GM06990 (cell line): ENCODE data around the gene TNRC6C.
"Not testable (repeated sequence)": the region's sequence is repeated elsewhere in the genome, so short reads cannot be mapped to it uniquely, and the experiment has no call there.

ENCODE experiments used
- DNase-seq: peaks from one replicate; pipeline ENCODE4 v3.0.0-alpha.2; 2011; ENCODE audit not compliant: insufficient read length; ENCODE audit errors: extremely low read depth
- H3K27me3 ChIP-seq: replicated peaks from 2 replicates; pipeline ENCODE4 v1.6.0; 2011; ENCODE audit warnings: low read length; ENCODE audit not compliant: control insufficient read depth, insufficient read depth
- H3K36me3 ChIP-seq: 2 replicates; pipeline ENCODE4 v1.5.1; 2011; ENCODE audit warnings: low read length; ENCODE audit not compliant: control insufficient read depth, insufficient read depth
- H3K4me3 ChIP-seq: replicated peaks from 2 replicates; pipeline ENCODE4 v1.5.1; 2011; ENCODE audit warnings: low read depth, mild to moderate bottlenecking, control low read depth, low read length
- TF ChIP-seq, protein P1 (sequence below): IDR thresholded peaks from 2 replicates; pipeline ENCODE4 v1.5.1; 2011; ENCODE audit warnings: low read length, control low read depth, mild to moderate bottlenecking, inconsistent platforms; ENCODE audit not compliant: insufficient read depth, poor library complexity, severe bottlenecking

The TNRC6C gene

DNA sequence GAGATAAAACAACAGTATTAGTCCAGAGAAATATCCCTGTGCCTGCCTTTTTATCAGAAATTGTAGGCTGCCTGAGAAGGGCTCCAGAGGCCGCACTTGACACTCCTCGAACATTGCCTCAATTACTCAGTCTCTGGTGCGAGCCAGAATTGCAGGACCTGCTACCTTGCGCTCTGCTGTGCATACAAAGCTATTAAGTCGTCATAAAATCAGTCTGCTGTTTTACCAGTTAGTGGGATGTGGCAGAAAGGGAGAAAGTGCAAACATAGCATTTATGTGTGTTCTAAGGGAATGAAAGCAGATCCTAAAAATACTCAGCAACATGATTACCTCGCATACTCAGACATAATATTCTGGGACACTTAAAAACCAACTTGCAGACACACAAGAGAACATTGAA lies 99.5 kb downstream of the TNRC6C start:
- DNase-seq = no peak
- Histone ChIP-seq H3K4me3 (no peak overlapping the region), H3K36me3 (no peaks in the 10 kb centered on the region), H3K27me3 (no peaks in the 10 kb centered on the region)
- TF ChIP-seq, protein P1, sequence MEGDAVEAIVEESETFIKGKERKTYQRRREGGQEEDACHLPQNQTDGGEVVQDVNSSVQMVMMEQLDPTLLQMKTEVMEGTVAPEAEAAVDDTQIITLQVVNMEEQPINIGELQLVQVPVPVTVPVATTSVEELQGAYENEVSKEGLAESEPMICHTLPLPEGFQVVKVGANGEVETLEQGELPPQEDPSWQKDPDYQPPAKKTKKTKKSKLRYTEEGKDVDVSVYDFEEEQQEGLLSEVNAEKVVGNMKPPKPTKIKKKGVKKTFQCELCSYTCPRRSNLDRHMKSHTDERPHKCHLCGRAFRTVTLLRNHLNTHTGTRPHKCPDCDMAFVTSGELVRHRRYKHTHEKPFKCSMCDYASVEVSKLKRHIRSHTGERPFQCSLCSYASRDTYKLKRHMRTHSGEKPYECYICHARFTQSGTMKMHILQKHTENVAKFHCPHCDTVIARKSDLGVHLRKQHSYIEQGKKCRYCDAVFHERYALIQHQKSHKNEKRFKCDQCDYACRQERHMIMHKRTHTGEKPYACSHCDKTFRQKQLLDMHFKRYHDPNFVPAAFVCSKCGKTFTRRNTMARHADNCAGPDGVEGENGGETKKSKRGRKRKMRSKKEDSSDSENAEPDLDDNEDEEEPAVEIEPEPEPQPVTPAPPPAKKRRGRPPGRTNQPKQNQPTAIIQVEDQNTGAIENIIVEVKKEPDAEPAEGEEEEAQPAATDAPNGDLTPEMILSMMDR = no peak

DNA sequence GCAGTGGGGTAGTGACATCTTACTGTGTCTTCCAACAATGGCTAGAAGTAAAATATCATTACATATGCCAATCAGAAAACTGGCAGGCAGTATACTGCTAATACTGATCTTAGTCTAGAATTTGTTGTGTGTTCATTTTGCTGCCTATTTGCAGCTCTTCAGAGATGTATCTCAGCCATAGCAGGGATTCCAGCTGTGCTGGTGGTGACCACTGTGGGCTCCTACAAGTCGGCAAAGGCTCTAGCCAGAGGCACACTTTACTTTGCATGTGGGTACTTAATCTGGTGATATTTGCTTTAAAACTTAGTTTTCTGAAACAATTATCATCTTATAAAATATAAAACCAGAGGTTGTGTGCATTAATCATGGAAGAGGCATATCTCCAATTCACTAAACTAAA lies 100.1 kb downstream of the TNRC6C start:
- H3K4me3 ChIP-seq = no peak overlapping the region
- no peaks in the 10 kb centered on the region for H3K36me3 ChIP-seq
- TF ChIP-seq, protein P1 = no peak
- DNase-seq = no peak
- no peaks in the 10 kb centered on the region for H3K27me3 ChIP-seq

DNA sequence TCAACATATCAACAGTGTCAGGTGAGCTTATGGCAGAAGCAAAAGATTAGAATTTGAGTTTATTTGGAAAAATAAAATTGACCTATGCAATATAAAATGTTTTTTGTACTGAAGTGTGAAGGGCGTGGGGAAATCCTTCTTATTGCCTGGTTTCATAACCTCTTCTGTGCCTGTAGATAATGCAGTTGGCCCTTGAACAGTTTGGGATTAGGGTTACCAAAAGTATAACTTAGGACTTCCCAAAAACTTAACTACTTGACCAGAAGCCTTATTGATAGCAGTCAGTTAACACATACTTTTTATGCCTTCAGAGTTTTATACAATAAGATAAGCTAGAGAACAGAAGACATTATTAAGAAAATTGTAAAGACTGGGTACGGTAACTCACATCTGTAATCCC lies 104.1 kb downstream of the TNRC6C start:
- H3K27me3 ChIP-seq = no peaks in the 10 kb centered on the region
- H3K36me3 ChIP-seq = no peaks in the 10 kb centered on the region
- TF ChIP-seq, protein P1 = no peak
- DNase-seq = no peak
- H3K4me3 ChIP-seq = no peak overlapping the region

DNA sequence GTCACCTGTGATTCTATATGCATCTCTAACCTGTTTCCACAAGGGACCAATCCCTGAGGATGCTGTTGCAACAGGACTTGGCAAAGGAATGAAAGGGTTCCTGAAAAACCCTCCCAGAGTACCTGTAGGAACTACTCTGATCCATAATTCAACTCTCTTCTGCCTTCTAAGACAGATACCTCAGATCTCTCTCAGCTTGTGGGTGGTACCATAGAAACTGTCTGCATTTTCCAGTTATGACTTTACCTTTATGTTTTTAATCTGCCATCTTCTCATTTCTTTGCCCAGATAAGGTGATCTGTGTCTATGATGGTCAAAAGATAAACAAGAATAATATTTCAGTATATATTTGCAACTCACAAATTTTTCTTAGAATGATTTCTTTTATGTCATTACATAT lies 105.0 kb downstream of the TNRC6C start:
- TF ChIP-seq, protein P1 = no peak
- H3K36me3 ChIP-seq = no peaks in the 10 kb centered on the region
- DNase-seq = no peak
- H3K4me3 ChIP-seq = no peak overlapping the region
- H3K27me3 ChIP-seq = no peaks in the 10 kb centered on the region

DNA sequence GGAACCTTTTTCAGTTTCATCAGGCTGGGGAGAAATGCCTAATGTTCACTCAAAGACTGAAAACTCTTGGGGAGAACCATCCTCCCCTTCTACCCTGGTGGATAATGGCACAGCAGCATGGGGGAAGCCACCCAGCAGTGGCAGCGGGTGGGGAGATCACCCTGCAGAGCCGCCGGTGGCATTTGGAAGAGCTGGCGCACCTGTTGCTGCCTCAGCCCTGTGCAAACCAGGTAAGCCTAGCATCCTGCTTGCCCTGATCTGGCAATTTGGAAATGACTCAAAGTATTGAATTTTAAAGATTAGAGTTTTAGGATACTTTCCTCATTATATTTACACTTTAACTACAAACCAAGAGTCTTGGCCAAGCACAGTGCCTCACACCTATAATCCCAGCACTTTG lies 106.2 kb downstream of the TNRC6C start:
- TF ChIP-seq, protein P1 = no peak
- Histone ChIP-seq H3K4me3 (no peak overlapping the region), H3K36me3 (no peaks in the 10 kb centered on the region), H3K27me3 (no peaks in the 10 kb centered on the region)
- DNase-seq = no peak

DNA sequence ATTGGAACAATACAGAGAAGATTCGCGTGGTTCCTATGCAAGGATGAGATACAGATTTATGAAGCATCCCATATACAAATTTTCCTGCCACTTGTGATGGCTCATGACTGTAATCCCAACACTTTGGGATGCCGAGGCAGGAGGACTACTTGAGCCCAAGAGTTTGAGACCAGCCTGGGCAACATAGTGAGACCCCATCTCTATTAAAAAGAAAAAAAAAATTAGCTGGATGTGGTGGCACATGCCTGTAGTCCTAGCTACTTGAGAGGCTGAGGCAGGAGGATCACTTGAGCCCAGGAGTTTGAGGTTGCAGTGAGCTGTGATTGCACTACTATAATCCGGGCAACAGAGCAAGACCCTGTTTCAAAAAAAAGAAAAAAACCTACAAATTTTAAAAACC lies 108.5 kb downstream of the TNRC6C start:
- H3K27me3 ChIP-seq, DNase-seq, H3K36me3 ChIP-seq, H3K4me3 ChIP-seq: not testable (repeated sequence)

DNA sequence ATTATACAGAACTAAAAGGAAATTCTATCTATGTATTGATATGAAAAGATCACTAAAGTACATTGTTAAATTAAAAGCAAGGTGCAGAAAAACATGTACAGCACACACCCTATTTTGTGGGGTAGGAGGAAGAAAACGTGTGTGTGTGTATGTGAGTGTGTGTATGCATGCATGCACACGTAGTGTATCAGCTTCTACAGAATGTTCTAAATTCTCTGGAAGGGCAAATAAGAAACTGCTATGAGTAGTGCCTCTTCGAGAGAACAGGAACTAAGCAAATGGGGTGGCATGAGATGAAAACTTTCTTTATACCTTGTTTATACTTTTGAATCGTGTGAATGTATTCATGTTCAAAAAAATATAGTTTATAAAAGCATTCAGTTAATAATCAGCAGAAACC lies 111.2 kb downstream of the TNRC6C start:
- TF ChIP-seq, protein P1 = no peak
- DNase-seq = no peak
- H3K4me3 ChIP-seq = no peak overlapping the region
- H3K27me3 ChIP-seq = no peaks in the 10 kb centered on the region
- H3K36me3 ChIP-seq = peaks cover 5% of the 10 kb centered on the region
